Neural progenitor cell (in vitro differentiated cells): ENCODE results near the gene TP53I13.

Source experiments
- CTCF ChIP-seq: fragments of 200-600 bp; sonication (generic); IDR thresholded peaks from 2 replicates; pipeline ENCODE4 v1.5.1; 2017; ENCODE audit warnings: antibody characterized with exemption, mild to moderate bottlenecking
- EZH2phosphoT487 ChIP-seq: fragments of 200-600 bp; sonication (generic); IDR thresholded peaks from 2 replicates; pipeline ENCODE4 v1.6.1; 2017; ENCODE audit warnings: antibody characterized with exemption

GRCh38 chr17:29592850-29593551 is 24.5 kb downstream of the TP53I13 start, which contains the start of gene ANKRD13B:
- no peak for TF ChIP-seq CTCF
- TF ChIP-seq EZH2phosphoT487, result no peak
